Smooth muscle cell (in vitro differentiated cells): Measurements from ENCODE around the gene CDH12. TPM values are rescaled to one million over a fixed set of nuclear protein-coding genes. Genes with fewer than 3 reads are reported as not detected.

Experiments used
- DNase-seq: peaks from one replicate; lab custom pipeline; 2025; ENCODE audit not compliant: unreplicated experiment; lab: John Stamatoyannopoulos, UW
- H2AFZ ChIP-seq: fragments of 200-600 bp; sonication (generic); 2 replicates; pipeline ENCODE4 v1.6.0; 2016; ENCODE audit warnings: antibody characterized with exemption, low read depth, mild to moderate bottlenecking
- H3F3A ChIP-seq: fragments of 200-600 bp; sonication (generic); 2 replicates; pipeline ENCODE4 v1.6.0; 2017; ENCODE audit warnings: antibody characterized with exemption, low read depth
- H3K27ac ChIP-seq: fragments of 200-600 bp; sonication (generic); 2 replicates; pipeline ENCODE4 v1.5.1; 2016; ENCODE audit warnings: low read depth, mild to moderate bottlenecking
- H3K27me3 ChIP-seq: fragments of 200-600 bp; sonication (generic); 2 replicates; pipeline ENCODE4 v1.6.1; 2016; ENCODE audit warnings: low read depth, mild to moderate bottlenecking
- H3K36me3 ChIP-seq: fragments of 200-600 bp; sonication (generic); 2 replicates; pipeline ENCODE4 v1.5.1; 2016; ENCODE audit warnings: low read depth
- H3K4me1 ChIP-seq: fragments of 200-600 bp; sonication (generic); 2 replicates; pipeline ENCODE4 v1.5.1; 2016; ENCODE audit warnings: low read depth
- H3K4me2 ChIP-seq: fragments of 200-600 bp; sonication (generic); 2 replicates; pipeline ENCODE4 v1.6.0; 2016; ENCODE audit warnings: mild to moderate bottlenecking
- H3K4me3 ChIP-seq: fragments of 200-600 bp; sonication (generic); 2 replicates; pipeline ENCODE4 v1.5.1; 2016; ENCODE audit warnings: mild to moderate bottlenecking
- H3K79me2 ChIP-seq: fragments of 200-600 bp; sonication (generic); 2 replicates; pipeline ENCODE4 v1.6.0; 2016; ENCODE audit warnings: low read depth, mild to moderate bottlenecking
- H3K9ac ChIP-seq: fragments of 200-600 bp; sonication (generic); 2 replicates; pipeline ENCODE4 v1.6.0; 2016; ENCODE audit warnings: low read depth
- H3K9me3 ChIP-seq: fragments of 200-600 bp; sonication (generic); replicated peaks from 2 replicates; pipeline ENCODE4 v1.5.1; 2016; ENCODE audit warnings: low read depth
- H4K20me1 ChIP-seq: fragments of 200-600 bp; sonication (generic); 2 replicates; pipeline ENCODE4 v1.6.0; 2016; ENCODE audit warnings: low read depth
- WGBS: methylation state at CpG from one replicate; pipeline ENCODE4 v1.1.7; 2016; ENCODE audit warnings: low lambda C conversion rate; 5-methylcytosine and 5-hydroxymethylcytosine counted together
- polyA plus RNA-seq: library from polyadenylated mRNA; unstranded; fragments of >200 nt; fragmentation: Nextera tagmentation; extraction: Ambion mirVana; gene quantifications from 2 replicates; pipeline ENCODE4 v1.2.1, GENCODE V29; 2016
- total RNA-seq: library from RNA; depleted of rRNA; stranded (reverse); fragments of >200 nt; gene quantifications from 2 replicates; pipeline ENCODE4 v1.2.3, GENCODE V29; 2014
- TF ChIP-seq, protein P1 (sequence below): fragments of 200-600 bp; sonication (generic); IDR thresholded peaks from 2 replicates; pipeline ENCODE4 v1.5.1; 2017; ENCODE audit warnings: borderline replicate concordance, mild to moderate bottlenecking, antibody characterized with exemption; ENCODE audit not compliant: insufficient read depth, poor library complexity, severe bottlenecking

Gene CDH12
- total RNA-seq (not detected in 2 replicates), polyA plus RNA-seq (not detected in 2 replicates)

- peak within 1 kb of the TSS; percentile 52 for H3K4me3 ChIP-seq
- H3K36me3 ChIP-seq, result no peaks in the 10 kb centered on the region
- 3% methylated on average over 31 of the region's 31 CpGs for WGBS
- H3K9ac ChIP-seq, result no peak within 1 kb of the TSS
- H4K20me1 ChIP-seq, result no peaks in the 10 kb centered on the region
- peak within 1 kb of the TSS; percentile 92 for H3K4me2 ChIP-seq
- peaks cover 53% of the 10 kb centered on the region for H3K27me3 ChIP-seq
- H3K27ac ChIP-seq, result no peak within 1 kb of the TSS
- peaks cover 8% of the 10 kb centered on the region for H3K4me1 ChIP-seq
- peak within 1 kb of the TSS; percentile 71 for H2AFZ ChIP-seq
- no peaks in the 10 kb centered on the region for H3K79me2 ChIP-seq
- H3F3A ChIP-seq, result no peaks in the 10 kb centered on the region
- TF ChIP-seq, protein P1, sequence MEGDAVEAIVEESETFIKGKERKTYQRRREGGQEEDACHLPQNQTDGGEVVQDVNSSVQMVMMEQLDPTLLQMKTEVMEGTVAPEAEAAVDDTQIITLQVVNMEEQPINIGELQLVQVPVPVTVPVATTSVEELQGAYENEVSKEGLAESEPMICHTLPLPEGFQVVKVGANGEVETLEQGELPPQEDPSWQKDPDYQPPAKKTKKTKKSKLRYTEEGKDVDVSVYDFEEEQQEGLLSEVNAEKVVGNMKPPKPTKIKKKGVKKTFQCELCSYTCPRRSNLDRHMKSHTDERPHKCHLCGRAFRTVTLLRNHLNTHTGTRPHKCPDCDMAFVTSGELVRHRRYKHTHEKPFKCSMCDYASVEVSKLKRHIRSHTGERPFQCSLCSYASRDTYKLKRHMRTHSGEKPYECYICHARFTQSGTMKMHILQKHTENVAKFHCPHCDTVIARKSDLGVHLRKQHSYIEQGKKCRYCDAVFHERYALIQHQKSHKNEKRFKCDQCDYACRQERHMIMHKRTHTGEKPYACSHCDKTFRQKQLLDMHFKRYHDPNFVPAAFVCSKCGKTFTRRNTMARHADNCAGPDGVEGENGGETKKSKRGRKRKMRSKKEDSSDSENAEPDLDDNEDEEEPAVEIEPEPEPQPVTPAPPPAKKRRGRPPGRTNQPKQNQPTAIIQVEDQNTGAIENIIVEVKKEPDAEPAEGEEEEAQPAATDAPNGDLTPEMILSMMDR, result no peak
- no peak for DNase-seq
- no peaks in the 10 kb centered on the region for H3K9me3 ChIP-seq
Measured at GRCh38 chr5:22852807-22853660, at the start of gene CDH12. CDH12 (minus strand) TSS chr5:22853344.

DNA sequence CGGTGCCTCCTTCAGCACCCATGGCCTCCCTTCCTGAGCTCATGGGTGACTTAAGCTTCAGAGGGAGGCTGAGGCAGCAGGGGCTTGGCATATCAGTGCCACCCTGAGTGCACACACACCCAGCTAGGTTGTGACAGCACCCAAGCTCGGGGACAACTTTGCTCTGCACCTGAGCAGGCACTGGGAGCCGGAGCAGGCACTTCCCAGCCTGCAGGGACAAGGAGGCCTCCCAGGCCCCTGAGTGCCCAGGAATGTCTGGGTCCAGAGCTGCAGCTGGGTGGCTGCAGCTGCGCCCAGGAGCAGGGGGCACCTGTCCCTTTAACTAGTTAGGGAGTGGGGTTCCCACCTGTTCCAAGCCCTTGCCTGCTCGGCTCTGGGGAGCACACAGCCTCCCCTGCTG, 48.7 kb upstream of the CDH12 start:
- TF ChIP-seq, protein P1, result no peak
- no peak overlapping the region for H3K4me3 ChIP-seq
- H3K9me3 ChIP-seq, result no peaks in the 10 kb centered on the region
- no peaks in the 10 kb centered on the region for H3K4me1 ChIP-seq
- H3K27ac ChIP-seq, result no peak overlapping the region
- WGBS, result 98% methylated on average over 5 of the region's 5 CpGs
- no peaks in the 10 kb centered on the region for H3K36me3 ChIP-seq
- H2AFZ ChIP-seq, result no peak overlapping the region
- no peak overlapping the region for H3K4me2 ChIP-seq
- H3K79me2 ChIP-seq, result no peaks in the 10 kb centered on the region
- no peaks in the 10 kb centered on the region for H4K20me1 ChIP-seq
- no peaks in the 10 kb centered on the region for H3F3A ChIP-seq
- DNase-seq, result no peak
- H3K27me3 ChIP-seq, result no peaks in the 10 kb centered on the region
- H3K9ac ChIP-seq, result no peak overlapping the region

- Histone ChIP-seq H3F3A (no peaks in the 10 kb centered on the region), H3K79me2 (no peaks in the 10 kb centered on the region), H3K4me2 (no peak overlapping the region), H2AFZ (no peak overlapping the region), H3K27ac (no peak overlapping the region), H3K4me1 (no peaks in the 10 kb centered on the region), H4K20me1 (no peaks in the 10 kb centered on the region), H3K4me3 (no peak overlapping the region), H3K9me3 (no peaks in the 10 kb centered on the region), H3K27me3 (no peaks in the 10 kb centered on the region), H3K9ac (no peak overlapping the region), H3K36me3 (no peaks in the 10 kb centered on the region)
- no peak for DNase-seq
- 93% methylated on average over 17 of the region's 17 CpGs for WGBS
- TF ChIP-seq, protein P1, result no peak
Measured at GRCh38 chr5:22900801-22901310, 47.7 kb upstream of the CDH12 start.
